KMS-11 (cell line): ENCODE results near the gene FCHSD2.

ENCODE experiments used
- H2AFZ ChIP-seq: fragments of 200-600 bp; sonication (generic); 2 replicates; pipeline ENCODE4 v1.6.1; 2016; ENCODE audit warnings: antibody characterized with exemption, mixed run types, low read depth
- H3K27ac ChIP-seq: fragments of 200-600 bp; sonication (generic); 2 replicates; pipeline ENCODE4 v1.6.1; 2016; ENCODE audit warnings: mild to moderate bottlenecking, mixed run types
- H3K27me3 ChIP-seq: fragments of 200-600 bp; sonication (generic); 2 replicates; pipeline ENCODE4 v1.6.1; 2017; ENCODE audit warnings: mild to moderate bottlenecking, low read depth, mixed run types, moderate library complexity; ENCODE audit not compliant: insufficient read depth
- H3K36me3 ChIP-seq: fragments of 200-600 bp; sonication (generic); 2 replicates; pipeline ENCODE4 v1.6.1; 2017; ENCODE audit warnings: mild to moderate bottlenecking, mixed run types; ENCODE audit not compliant: insufficient read depth
- H3K4me1 ChIP-seq: fragments of 200-600 bp; sonication (generic); 2 replicates; pipeline ENCODE4 v1.6.1; 2016; ENCODE audit warnings: mild to moderate bottlenecking, low read depth, mixed run types; ENCODE audit not compliant: poor library complexity, severe bottlenecking
- H3K4me2 ChIP-seq: fragments of 200-600 bp; sonication (generic); 2 replicates; pipeline ENCODE4 v1.7.0; 2016; ENCODE audit warnings: mild to moderate bottlenecking, mixed run types
- H3K4me3 ChIP-seq: fragments of 200-600 bp; sonication (generic); IDR thresholded peaks from 2 replicates; pipeline ENCODE4 v1.6.1; 2017; ENCODE audit warnings: low read depth, low read length, mixed read lengths; ENCODE audit not compliant: insufficient read depth
- H3K79me2 ChIP-seq: fragments of 200-600 bp; sonication (generic); 2 replicates; pipeline ENCODE4 v1.6.1; 2016; ENCODE audit warnings: low read depth, mixed run types; ENCODE audit not compliant: insufficient read depth
- H3K9ac ChIP-seq: fragments of 200-600 bp; sonication (generic); 2 replicates; pipeline ENCODE4 v1.6.1; 2016; ENCODE audit warnings: mild to moderate bottlenecking, mixed run types
- H4K20me1 ChIP-seq: fragments of 200-600 bp; sonication (generic); 2 replicates; pipeline ENCODE4 v1.6.1; 2016; ENCODE audit warnings: mild to moderate bottlenecking, mixed run types; ENCODE audit not compliant: insufficient read depth
- CTCF ChIP-seq: fragments of 200-600 bp; sonication (generic); conservative IDR thresholded peaks from 2 replicates; pipeline ENCODE4 v1.6.1; 2017; ENCODE audit warnings: low read depth, mild to moderate bottlenecking, antibody characterized with exemption, low read length, moderate library complexity, mixed read lengths

FCHSD2 gene

DNA sequence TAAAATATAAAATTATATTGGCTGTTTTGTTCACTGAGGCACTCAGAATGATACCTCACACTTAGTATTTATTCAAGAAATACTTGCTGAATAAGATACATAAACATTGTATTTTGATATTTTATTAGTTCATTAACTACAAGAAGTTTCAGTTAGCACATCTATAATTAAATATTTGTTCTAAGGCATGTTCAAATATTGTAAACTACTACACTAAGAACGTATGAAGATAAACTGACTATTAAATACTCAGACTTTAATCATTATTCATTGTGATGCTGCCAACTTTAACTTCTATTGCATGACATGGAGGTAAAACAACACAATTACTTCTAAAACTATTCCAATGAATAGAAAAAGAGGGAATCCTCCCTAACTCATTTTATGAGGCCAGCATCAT lies 198.5 kb downstream of the FCHSD2 start:
- Histone ChIP-seq H4K20me1 (no peaks in the 10 kb centered on the region), H3K79me2 (no peaks in the 10 kb centered on the region), H3K9ac (no peak overlapping the region), H3K4me3 (no peak overlapping the region), H3K4me1 (no peaks in the 10 kb centered on the region), H3K27me3 (no peaks in the 10 kb centered on the region), H3K4me2 (no peak overlapping the region), H3K27ac (no peak overlapping the region), H3K36me3 (no peaks in the 10 kb centered on the region), H2AFZ (no peak overlapping the region)
- TF ChIP-seq CTCF, result no peak

DNA sequence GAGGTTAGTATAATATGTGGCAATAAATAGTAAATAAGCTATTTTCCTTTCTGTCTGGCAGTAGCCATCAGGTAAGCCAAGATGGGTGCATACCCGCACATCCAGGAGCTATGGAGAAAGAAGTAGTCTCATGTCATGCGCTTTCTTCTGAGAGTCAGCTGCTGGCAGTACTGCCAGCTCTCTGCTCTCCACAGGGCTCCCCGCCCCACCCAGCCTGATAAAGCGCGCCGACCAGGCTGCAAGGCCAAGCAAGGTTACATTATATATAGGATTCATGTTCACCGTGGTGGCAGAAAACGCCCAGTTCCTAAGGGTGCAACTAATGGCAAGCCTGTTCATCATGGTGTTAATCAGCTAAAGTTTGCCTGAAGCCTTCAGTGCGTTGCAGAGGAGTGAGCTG lies 201.7 kb downstream of the FCHSD2 start:
- no peaks in the 10 kb centered on the region for H4K20me1 ChIP-seq
- no peak overlapping the region for H3K4me3 ChIP-seq
- H3K27me3 ChIP-seq, result no peaks in the 10 kb centered on the region
- TF ChIP-seq CTCF, result no peak
- H3K4me2 ChIP-seq, result no peak overlapping the region
- H3K9ac ChIP-seq, result no peak overlapping the region
- H3K79me2 ChIP-seq, result no peaks in the 10 kb centered on the region
- no peaks in the 10 kb centered on the region for H3K4me1 ChIP-seq
- no peak overlapping the region for H2AFZ ChIP-seq
- H3K36me3 ChIP-seq, result no peaks in the 10 kb centered on the region
- H3K27ac ChIP-seq, result no peak overlapping the region

DNA sequence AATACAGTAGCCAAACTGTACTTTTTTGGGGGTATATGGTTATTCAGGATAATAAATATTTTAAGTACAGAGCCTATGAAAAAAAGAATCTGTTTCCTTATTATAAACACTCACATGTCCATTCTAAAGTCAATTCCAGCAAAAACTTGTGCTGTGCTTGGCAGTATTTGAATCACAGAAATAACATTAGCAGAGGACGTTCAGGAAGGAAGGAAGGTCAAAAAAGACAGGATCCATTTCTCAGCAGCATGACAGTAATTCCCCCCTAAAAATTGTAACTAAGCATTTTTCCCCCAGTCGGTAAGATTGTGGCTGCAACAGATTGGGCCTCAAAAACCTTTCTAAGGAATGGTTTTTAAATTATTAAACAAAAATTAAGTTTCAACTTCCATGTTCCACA lies 203.1 kb downstream of the FCHSD2 start:
- Histone ChIP-seq H4K20me1 (no peaks in the 10 kb centered on the region), H3K4me3 (no peak overlapping the region), H3K4me2 (no peak overlapping the region), H3K4me1 (no peaks in the 10 kb centered on the region), H3K9ac (no peak overlapping the region), H3K36me3 (no peaks in the 10 kb centered on the region), H3K79me2 (no peaks in the 10 kb centered on the region), H3K27ac (no peak overlapping the region), H3K27me3 (no peaks in the 10 kb centered on the region), H2AFZ (no peak overlapping the region)
- TF ChIP-seq CTCF, result no peak

DNA sequence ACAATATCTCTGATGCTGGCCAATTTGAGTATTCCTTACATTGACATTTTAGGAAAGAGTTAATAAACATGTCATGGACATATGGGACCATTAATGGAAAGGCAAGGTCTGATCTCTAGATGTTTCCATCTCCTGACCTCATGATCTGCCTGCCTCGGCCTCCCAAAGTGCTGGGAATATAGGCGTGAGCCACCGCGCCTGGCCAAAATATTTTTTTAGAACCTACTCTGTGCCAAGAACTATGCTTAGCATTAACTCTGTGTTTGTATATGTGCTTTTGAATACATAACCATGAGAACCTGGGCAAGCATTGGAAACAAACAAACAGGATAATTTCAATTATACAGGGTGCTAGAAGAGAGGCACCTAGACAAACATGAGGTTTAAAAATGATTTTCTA lies 204.7 kb downstream of the FCHSD2 start:
- no peak overlapping the region for H3K27ac ChIP-seq
- H2AFZ ChIP-seq, result no peak overlapping the region
- H3K36me3 ChIP-seq, result no peaks in the 10 kb centered on the region
- no peak overlapping the region for H3K4me3 ChIP-seq
- no peak overlapping the region for H3K4me2 ChIP-seq
- no peaks in the 10 kb centered on the region for H3K27me3 ChIP-seq
- H3K4me1 ChIP-seq, result no peaks in the 10 kb centered on the region
- TF ChIP-seq CTCF, result no peak
- H4K20me1 ChIP-seq, result no peaks in the 10 kb centered on the region
- H3K79me2 ChIP-seq, result no peaks in the 10 kb centered on the region
- no peak overlapping the region for H3K9ac ChIP-seq

DNA sequence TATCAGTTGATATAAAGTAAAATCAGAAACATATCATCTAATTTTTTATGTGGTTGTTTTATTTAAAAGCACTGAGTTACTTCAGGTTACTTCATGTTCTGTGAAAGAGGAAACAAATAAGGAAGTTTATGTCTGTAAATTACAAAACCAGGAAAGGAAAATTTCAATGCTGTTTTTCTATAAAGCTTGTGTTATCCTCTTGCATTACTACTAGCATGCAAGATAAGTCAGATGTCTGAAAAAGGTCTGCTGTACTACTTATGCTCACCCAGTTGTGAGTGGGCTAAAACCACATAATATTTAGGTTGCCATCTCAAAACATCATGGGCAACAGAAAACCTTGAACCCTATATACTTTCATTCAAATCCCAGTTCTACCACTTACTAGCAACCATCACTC lies 206.4 kb downstream of the FCHSD2 start:
- H3K4me3 ChIP-seq, result no peak overlapping the region
- no peaks in the 10 kb centered on the region for H4K20me1 ChIP-seq
- no peak overlapping the region for H3K9ac ChIP-seq
- no peak overlapping the region for H3K4me2 ChIP-seq
- no peaks in the 10 kb centered on the region for H3K27me3 ChIP-seq
- no peak overlapping the region for H2AFZ ChIP-seq
- no peak for TF ChIP-seq CTCF
- no peak overlapping the region for H3K27ac ChIP-seq
- H3K36me3 ChIP-seq, result no peaks in the 10 kb centered on the region
- peaks cover 9% of the 10 kb centered on the region for H3K4me1 ChIP-seq
- H3K79me2 ChIP-seq, result no peaks in the 10 kb centered on the region
